Nephron (organoid): ENCODE data around the gene ENDOV.
A peak's percentile ranks its signal among the peaks of the same experiment; 100 is the strongest.

Experiments
- H3K27ac Mint-ChIP-seq, 3 experiments: 2 replicates each; pipeline ENCODE4 v1.8.0; 2020; ENCODE audit warnings: mixed read lengths in 3 of 3, mild to moderate bottlenecking in 2 of 3, moderate library complexity in 1 of 3
- H3K27me3 Mint-ChIP-seq: 2 replicates; pipeline ENCODE4 v1.8.0; 2021; ENCODE audit warnings: low read depth, mild to moderate bottlenecking, moderate library complexity, mixed read lengths
- H3K36me3 Mint-ChIP-seq: 2 replicates; pipeline ENCODE4 v1.8.0; 2020; ENCODE audit warnings: low read depth, mixed read lengths
- H3K4me1 Mint-ChIP-seq: 2 replicates; pipeline ENCODE4 v1.8.0; 2020; ENCODE audit warnings: mixed read lengths
- H3K4me3 Mint-ChIP-seq, 3 experiments: 2 replicates each; pipeline ENCODE4 v1.8.0; 2020; ENCODE audit warnings: mild to moderate bottlenecking in 3 of 3, mixed read lengths in 3 of 3, moderate library complexity in 2 of 3
- H3K9me3 Mint-ChIP-seq: 2 replicates; pipeline ENCODE4 v1.8.0; 2020; ENCODE audit warnings: mixed read lengths
- CTCF ChIP-seq, 3 experiments: fragments of 200-600 bp; sonication (generic); IDR thresholded peaks; one replicate each; pipeline ENCODE4 v1.5.0; 2021; ENCODE audit warnings: antibody characterized with exemption in 3 of 3; ENCODE audit not compliant: unreplicated experiment in 3 of 3

The ENDOV gene

GRCh38 chr17:80432961-80433550 lies 18.1 kb downstream of the ENDOV start:
- TF ChIP-seq CTCF (IDR thresholded peaks at IDR 0.05; ENCODE audit: unreplicated experiment in 3 of 3) = no peak
- Mint-ChIP-seq H3K4me1 (no peaks in the 10 kb centered on the region), H3K36me3 (no peaks in the 10 kb centered on the region), H3K9me3 (no peaks in the 10 kb centered on the region), H3K27ac (no peak overlapping the region), H3K27me3 (no peaks in the 10 kb centered on the region), H3K4me3 (no peak overlapping the region)

DNA sequence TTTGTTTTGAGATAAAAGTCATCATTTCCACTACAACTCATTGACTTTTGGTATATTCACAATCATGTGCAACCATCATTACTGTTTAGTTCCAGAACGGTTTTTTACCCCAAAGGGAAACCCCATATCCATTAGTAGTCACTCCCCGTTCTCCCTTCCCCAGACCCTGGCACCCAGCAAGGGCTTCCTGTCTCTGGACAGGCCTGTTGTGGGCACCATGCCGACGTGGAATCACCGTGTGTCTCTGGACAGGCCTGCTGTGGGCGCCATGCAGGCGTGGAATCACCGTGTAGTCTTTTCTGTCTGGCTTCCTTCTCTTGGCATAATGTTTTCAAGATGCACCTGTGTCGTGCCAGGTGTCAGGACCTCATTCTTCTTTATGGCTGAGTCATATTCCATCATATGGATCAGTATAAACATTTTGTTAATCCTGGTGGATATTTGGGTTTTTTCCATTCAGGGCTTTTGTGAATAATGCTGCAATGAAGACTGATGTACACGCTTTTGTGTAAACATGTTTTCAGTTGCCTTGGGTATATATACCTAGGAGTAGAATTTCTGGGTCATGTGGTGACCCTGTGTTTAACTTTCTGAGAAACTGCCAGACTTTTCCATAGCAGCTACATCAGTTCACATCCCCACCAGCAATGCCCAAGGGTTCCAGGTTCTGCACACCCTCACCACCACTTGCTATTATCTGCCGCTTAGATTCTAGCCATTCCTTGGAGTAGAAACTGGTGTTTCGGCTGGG lies 19.1 kb downstream of the ENDOV start:
- no peak overlapping the region for H3K27ac Mint-ChIP-seq
- H3K36me3 Mint-ChIP-seq = no peaks in the 10 kb centered on the region
- no peak for TF ChIP-seq CTCF (IDR thresholded peaks at IDR 0.05; ENCODE audit: unreplicated experiment in 3 of 3)
- no peak overlapping the region for H3K4me3 Mint-ChIP-seq
- H3K4me1 Mint-ChIP-seq = no peaks in the 10 kb centered on the region
- no peaks in the 10 kb centered on the region for H3K9me3 Mint-ChIP-seq
- H3K27me3 Mint-ChIP-seq = no peaks in the 10 kb centered on the region

- no peaks in the 10 kb centered on the region for H3K9me3 Mint-ChIP-seq
- TF ChIP-seq CTCF (IDR thresholded peaks at IDR 0.05; ENCODE audit: unreplicated experiment in 3 of 3) = no peak
- no peak overlapping the region for H3K27ac Mint-ChIP-seq
- peaks cover 14% of the 10 kb centered on the region for H3K27me3 Mint-ChIP-seq
- no peaks in the 10 kb centered on the region for H3K4me1 Mint-ChIP-seq
- H3K4me3 Mint-ChIP-seq = no peak overlapping the region
- no peaks in the 10 kb centered on the region for H3K36me3 Mint-ChIP-seq
Observed at GRCh38 chr17:80437532-80437931, 22.6 kb downstream of the ENDOV start.

DNA sequence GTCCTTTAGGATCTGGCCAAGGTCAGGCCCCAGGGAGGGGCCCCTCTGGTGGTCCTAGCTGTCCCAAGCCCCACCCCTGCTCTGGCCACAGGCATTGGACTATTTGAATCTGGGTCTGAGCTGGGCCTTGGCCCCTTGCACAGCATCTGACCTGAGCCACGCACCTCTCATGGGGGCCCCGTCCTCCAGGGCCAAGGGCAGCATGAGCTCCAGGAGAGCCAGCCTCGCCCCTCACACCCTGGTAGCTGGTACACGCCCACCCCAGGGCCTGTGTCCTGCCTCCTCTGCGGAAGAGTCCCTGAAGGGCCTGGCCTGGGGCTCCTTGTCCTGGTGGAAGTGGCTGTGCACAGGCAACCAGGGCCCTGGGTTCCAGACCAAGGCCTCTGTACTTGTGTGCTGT lies 23.8 kb downstream of the ENDOV start:
- TF ChIP-seq CTCF (IDR thresholded peaks at IDR 0.05; ENCODE audit: unreplicated experiment in 3 of 3) = no peak
- Mint-ChIP-seq H3K4me1 (no peaks in the 10 kb centered on the region), H3K4me3 (no peak overlapping the region), H3K36me3 (no peaks in the 10 kb centered on the region), H3K27me3 (peaks cover 25% of the 10 kb centered on the region), H3K9me3 (no peaks in the 10 kb centered on the region), H3K27ac (no peak overlapping the region)

DNA sequence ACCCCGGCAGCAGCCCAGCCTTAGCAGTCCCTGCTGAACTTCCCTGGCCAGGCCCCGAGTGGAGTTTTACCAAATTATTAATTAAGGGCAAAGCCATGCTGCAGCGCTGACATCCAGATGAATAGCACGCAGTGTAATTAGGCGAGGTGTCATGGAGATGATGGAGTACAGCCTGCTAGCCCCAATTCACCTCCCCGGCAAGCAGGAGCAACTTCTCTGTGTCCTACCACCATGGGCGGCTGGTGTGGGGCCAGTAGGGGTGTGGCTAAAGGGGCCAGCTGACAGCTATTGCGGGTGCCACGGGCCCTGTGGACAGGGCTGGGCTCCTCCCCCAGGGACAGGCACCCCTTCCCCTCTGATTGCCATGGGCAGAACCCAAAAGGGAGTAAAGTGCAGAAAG lies 24.5 kb downstream of the ENDOV start:
- TF ChIP-seq CTCF (IDR thresholded peaks at IDR 0.05; ENCODE audit: unreplicated experiment in 3 of 3) = no peak
- H3K4me3 Mint-ChIP-seq = no peak overlapping the region
- no peaks in the 10 kb centered on the region for H3K36me3 Mint-ChIP-seq
- no peaks in the 10 kb centered on the region for H3K9me3 Mint-ChIP-seq
- H3K27ac Mint-ChIP-seq = no peak overlapping the region
- H3K4me1 Mint-ChIP-seq = no peaks in the 10 kb centered on the region
- peaks cover 31% of the 10 kb centered on the region for H3K27me3 Mint-ChIP-seq

DNA sequence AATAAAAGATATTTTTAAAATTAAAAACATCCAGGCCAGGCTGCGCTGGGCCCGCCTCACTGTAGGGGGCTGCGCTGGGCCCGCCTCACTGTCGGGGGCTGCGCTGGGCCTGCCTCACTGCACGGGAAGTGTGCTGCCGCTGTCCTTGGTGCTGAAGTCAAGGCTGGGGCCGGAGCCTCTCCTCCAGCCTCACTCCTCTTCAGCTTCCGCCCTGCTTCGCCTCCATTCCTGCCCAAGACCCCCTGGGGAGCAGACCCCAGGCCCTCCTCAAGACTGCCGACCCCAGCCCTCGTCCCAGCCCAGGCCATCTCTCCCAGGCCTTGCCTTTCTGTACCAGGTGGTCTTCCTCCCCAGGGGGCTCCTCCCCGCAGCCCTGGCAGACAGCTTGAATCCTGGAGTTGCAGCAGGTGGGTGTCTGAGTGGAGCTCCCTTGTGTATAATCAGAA lies 26.2 kb downstream of the ENDOV start:
- H3K36me3 Mint-ChIP-seq = no peaks in the 10 kb centered on the region

More for the DNA sequence above, 26.2 kb downstream of the ENDOV start:
- peaks cover 31% of the 10 kb centered on the region for H3K27me3 Mint-ChIP-seq
- H3K4me1 Mint-ChIP-seq = no peaks in the 10 kb centered on the region
- no peak overlapping the region for H3K4me3 Mint-ChIP-seq
- TF ChIP-seq CTCF (IDR thresholded peaks at IDR 0.05; ENCODE audit: unreplicated experiment in 3 of 3) = peak; percentile 15 to 38 (median 31)
- H3K27ac Mint-ChIP-seq = no peak overlapping the region
- no peaks in the 10 kb centered on the region for H3K9me3 Mint-ChIP-seq
